Esophagus (tissue), 2 donors: ENCODE results near the gene SLC29A3. TPM values are rescaled to one million over a fixed set of nuclear protein-coding genes. Genes with fewer than 3 reads are reported as not detected.

ENCODE experiments used
- H3K27ac ChIP-seq, 2 donors: one replicate each; pipeline ENCODE4 v1.5.1; 2013; ENCODE audit warnings: low read depth in 2 of 2, mild to moderate bottlenecking in 2 of 2, inconsistent platforms in 1 of 2, low read length in 1 of 2, moderate library complexity in 1 of 2
- H3K27me3 ChIP-seq, 2 donors: one replicate each; pipeline ENCODE4 v1.6.1; 2013; ENCODE audit warnings: low read length in 2 of 2, control low read depth in 1 of 2, mild to moderate bottlenecking in 1 of 2; ENCODE audit not compliant: insufficient read depth in 2 of 2, control insufficient read depth in 1 of 2
- H3K36me3 ChIP-seq, 2 donors: one replicate each; pipeline ENCODE4 v1.6.1; 2013; ENCODE audit warnings: low read length in 1 of 2; ENCODE audit not compliant: control insufficient read depth in 2 of 2, insufficient read depth in 2 of 2
- H3K4me1 ChIP-seq, 2 donors: one replicate each; pipeline ENCODE4 v1.6.1; 2013; ENCODE audit warnings: low read length in 1 of 2; ENCODE audit not compliant: control insufficient read depth in 2 of 2, insufficient read depth in 2 of 2
- H3K4me3 ChIP-seq, 2 donors: one replicate each; pipeline ENCODE4 v1.5.1; 2013; ENCODE audit warnings: low read length in 2 of 2, mild to moderate bottlenecking in 2 of 2, low read depth in 1 of 2, moderate library complexity in 1 of 2
- H3K9me3 ChIP-seq, 2 donors: one replicate each; pipeline ENCODE4 v1.6.1; 2013; ENCODE audit warnings: mild to moderate bottlenecking in 2 of 2, low read depth in 1 of 2, low read length in 1 of 2, moderate library complexity in 1 of 2; ENCODE audit not compliant: control insufficient read depth in 2 of 2, insufficient read depth in 1 of 2
- WGBS, 2 donors: extraction: QIAGEN DNeasy Blood & Tissue Kit; methylation state at CpG; one replicate each; pipeline ENCODE4 v1.1.7; 2013; 5-methylcytosine and 5-hydroxymethylcytosine counted together
- polyA plus RNA-seq, 2 donors: library from polyadenylated mRNA; stranded (reverse); fragments of 200-250 nt; gene quantifications; one replicate each; pipeline ENCODE4 v1.2.3, GENCODE V29; 2013
- donor health status: healthy with polysubstance abuse.
- donor health status: Bipolar disorder and iron deficiency.

SLC29A3 gene
- polyA plus RNA-seq, 2 donors = 1.3 to 1.9 TPM

DNA sequence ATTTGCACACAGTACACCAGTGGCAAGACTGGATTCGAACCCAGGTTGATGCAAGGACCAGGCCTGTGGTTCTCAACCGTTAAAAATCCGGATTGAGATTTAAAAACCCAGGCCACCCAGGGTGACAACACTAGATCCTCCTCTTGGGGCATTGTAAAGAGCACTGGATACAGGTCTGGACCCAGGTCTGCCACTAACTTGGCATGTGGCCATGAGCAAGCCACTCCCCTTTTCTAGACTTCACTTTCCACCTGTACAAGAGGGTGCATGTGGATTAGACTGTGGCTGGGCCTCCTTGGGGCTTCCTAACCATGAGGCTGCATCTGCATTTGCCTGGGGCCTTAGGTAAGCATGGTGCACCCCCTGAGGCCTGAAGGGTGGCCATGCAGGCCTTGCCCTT, 21.7 kb upstream of the SLC29A3 start:
- H3K36me3 ChIP-seq = peaks cover 0 to 28% of the 10 kb centered on the region in 2 donors
- no peaks in the 10 kb centered on the region for H3K9me3 ChIP-seq
- no peaks in the 10 kb centered on the region for H3K27me3 ChIP-seq
- no peak overlapping the region for H3K4me3 ChIP-seq
- peak overlapping the region in 1 of 2 donors; percentile 27 for H3K27ac ChIP-seq
- H3K4me1 ChIP-seq = peaks cover 7 to 29% of the 10 kb centered on the region in 2 donors
- WGBS, 2 donors = 67 to 78% methylated on average over 3 of the region's 3 CpGs

DNA sequence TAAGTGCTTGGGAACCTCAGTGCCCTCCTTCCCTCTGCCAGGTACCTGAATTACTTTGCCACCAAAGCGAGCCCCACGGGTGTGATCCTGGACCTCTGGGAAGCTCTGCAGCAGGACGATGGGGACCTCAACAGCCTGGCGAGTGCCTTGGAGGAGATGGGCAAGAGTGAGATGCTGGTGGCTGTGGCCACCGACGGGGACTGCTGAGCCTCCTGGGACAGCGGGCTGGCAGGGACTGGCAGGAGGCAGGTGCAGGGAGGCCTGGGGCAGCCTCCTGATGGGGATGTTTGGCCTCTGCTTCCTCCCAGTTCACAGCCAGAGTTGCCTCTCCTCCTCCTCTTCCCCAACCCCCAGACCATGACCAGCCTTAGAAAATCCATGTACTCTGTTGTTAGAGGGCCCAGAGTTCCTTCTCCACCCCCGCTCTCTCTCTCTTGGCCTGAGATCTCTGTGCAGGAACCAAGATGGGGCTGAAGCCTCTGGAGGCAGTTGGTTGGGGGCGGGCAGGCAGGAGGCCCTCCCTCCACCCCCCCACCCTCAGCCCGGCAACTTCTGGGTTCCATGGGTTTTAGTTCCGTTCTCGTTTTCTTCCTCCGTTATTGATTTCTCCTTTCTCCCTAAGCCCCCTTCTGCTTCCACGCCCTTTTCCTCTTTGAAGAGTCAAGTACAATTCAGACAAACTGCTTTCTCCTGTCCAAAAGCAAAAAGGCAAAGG, 19.8 kb upstream of the SLC29A3 start:
- Histone ChIP-seq H3K4me3 (no peak overlapping the region), H3K36me3 (peaks cover 0 to 22% of the 10 kb centered on the region in 2 donors), H3K27me3 (no peaks in the 10 kb centered on the region), H3K9me3 (no peaks in the 10 kb centered on the region), H3K27ac (no peak overlapping the region), H3K4me1 (peaks cover 3 to 19% of the 10 kb centered on the region in 2 donors)
- 70 to 76% methylated on average over 14 of the region's 14 CpGs for WGBS, 2 donors

DNA sequence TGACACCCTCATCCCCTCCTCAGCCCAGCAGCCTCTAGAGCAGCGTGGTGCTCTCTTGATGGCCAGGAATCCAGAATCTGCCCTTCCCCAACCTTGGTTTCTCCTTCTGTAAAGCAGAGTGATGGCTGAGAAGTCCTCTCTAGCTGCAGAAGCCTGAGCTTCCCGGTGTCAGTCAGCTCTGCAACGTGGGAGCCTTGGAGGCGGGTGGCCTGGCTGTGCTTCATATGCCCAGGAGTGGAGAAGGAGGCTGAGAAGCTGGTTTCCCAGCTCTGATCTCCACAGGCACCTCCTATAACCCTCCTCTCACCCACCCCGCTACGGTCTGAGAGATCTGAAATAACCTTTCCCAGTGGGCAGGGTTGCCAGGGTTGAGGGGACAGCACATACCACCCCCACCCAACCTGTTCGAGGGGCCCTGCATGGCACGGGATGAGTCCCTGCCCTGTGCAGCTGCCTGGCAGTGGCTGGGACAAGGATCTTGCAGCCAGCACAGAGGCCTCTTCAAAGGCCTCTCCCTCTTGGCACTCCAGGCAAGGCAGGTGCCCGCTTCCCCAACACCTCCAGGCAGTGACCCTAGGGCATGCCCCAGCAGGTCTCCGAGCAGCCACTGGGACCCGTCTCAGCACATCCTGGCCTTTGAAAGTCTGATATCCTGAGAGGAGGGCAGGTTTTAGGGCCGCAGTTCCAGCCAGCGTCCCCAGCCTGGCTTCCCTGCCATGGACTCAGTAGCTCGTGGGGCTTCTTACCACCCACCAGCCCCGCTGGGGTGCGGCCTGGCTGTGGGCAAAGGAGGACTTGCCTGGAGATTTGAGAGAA, 18.3 kb upstream of the SLC29A3 start:
- WGBS, 2 donors = 49 to 69% methylated on average over 16 of the region's 16 CpGs
- Histone ChIP-seq H3K4me3 (no peak overlapping the region), H3K27me3 (no peaks in the 10 kb centered on the region), H3K9me3 (no peaks in the 10 kb centered on the region), H3K27ac (peak overlapping the region; percentile 50 to 74), H3K36me3 (peaks cover 0 to 17% of the 10 kb centered on the region in 2 donors), H3K4me1 (peaks cover 0 to 19% of the 10 kb centered on the region in 2 donors)

DNA sequence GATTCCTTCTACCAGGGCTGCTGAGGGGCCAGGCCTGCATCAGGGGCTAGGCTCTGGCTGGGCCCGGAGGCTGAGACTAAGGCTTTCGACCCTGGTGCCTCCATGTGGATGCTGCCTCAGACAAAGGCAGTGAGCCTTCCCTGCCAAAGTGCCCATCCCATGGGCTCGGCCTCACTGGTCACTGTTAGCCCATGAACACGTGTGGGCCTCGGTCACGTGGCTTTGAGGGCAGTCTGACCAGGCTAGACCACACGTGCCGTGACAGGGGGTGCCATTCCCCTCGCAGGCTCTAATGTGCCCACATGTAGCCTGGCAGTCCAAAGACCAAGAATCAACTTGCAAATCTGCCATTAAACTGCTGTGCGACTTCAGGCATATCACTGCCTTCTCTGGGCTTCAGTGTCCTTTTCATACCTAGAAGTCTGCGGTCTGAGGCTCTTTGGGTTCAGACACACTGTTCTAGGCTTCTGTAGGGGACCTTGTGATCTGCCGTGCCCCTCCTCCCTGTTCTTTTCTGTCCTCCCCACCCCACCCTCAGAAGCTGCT, 17.6 kb upstream of the SLC29A3 start:
- no peaks in the 10 kb centered on the region for H3K27me3 ChIP-seq
- H3K36me3 ChIP-seq = peaks cover 0 to 11% of the 10 kb centered on the region in 2 donors
- peaks cover 0 to 16% of the 10 kb centered on the region in 2 donors for H3K4me1 ChIP-seq
- peak overlapping the region in 1 of 2 donors; percentile 53 for H3K27ac ChIP-seq
- 68 to 84% methylated on average over 12 of the region's 12 CpGs for WGBS, 2 donors
- H3K4me3 ChIP-seq = no peak overlapping the region
- H3K9me3 ChIP-seq = no peaks in the 10 kb centered on the region

DNA sequence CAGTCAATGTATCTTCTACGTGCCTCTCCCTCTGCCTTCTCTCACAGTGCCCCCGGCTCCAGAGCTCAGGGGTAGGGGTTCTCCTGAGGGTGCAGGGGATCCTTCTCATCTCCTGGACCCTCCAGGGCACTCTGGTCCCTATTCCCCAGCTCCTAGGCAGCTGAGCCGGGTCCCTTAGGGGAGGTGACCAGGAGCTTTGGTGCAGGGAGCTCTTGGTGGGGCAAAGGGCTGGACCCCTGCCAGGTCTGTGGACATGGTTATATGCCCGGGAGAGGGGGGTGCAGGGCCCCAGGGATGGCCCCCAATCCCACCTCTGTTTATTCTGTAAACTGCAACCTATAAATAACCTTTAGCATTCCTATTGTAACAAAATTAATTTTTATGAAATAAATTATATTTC, 16.6 kb upstream of the SLC29A3 start:
- Histone ChIP-seq H3K36me3 (peaks cover 0 to 6% of the 10 kb centered on the region in 2 donors), H3K4me1 (peaks cover 0 to 13% of the 10 kb centered on the region in 2 donors), H3K27ac (no peak overlapping the region), H3K27me3 (no peaks in the 10 kb centered on the region), H3K4me3 (no peak overlapping the region), H3K9me3 (no peaks in the 10 kb centered on the region)
- WGBS, 2 donors = 58 to 66% methylated on average over 4 of the region's 4 CpGs

DNA sequence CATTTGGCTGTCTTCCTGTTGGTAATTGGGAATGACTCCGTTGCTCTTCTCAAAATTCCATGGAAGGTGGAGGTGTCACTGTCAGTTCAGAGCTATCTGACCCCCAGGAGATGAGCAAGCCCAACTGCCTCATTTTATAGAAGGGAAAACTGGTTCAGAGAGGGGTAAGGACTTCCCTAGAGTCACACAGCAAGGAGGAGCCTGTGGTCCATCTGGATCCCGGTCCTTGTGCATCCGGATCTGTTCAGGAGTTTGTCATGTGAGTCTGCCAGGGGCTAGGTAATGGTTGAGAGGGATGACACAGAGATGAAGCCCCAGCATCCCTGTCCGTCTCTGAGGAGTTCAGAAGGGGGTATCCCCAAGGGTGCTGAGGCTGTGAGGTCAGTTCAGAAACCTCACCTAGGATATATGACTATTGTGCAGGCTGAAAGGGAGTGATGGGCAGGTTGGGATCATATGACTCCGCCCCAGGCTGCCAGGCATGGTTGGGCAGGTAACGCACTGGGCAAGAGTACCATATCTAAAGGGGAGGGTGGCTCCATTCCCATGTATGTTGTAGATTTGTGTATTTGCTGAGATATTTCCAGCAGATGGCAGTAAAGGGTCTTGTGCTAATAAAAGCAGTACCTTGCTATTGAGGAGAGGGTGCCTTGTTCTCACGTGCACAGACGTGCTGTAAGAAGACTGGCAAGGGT, 16.0 kb upstream of the SLC29A3 start:
- Histone ChIP-seq H3K4me3 (no peak overlapping the region), H3K27me3 (no peaks in the 10 kb centered on the region), H3K4me1 (peaks cover 0 to 13% of the 10 kb centered on the region in 2 donors), H3K36me3 (peaks cover 0 to 2% of the 10 kb centered on the region in 2 donors), H3K9me3 (no peaks in the 10 kb centered on the region), H3K27ac (no peak overlapping the region)
- 38 to 51% methylated on average over 8 of the region's 8 CpGs for WGBS, 2 donors

DNA sequence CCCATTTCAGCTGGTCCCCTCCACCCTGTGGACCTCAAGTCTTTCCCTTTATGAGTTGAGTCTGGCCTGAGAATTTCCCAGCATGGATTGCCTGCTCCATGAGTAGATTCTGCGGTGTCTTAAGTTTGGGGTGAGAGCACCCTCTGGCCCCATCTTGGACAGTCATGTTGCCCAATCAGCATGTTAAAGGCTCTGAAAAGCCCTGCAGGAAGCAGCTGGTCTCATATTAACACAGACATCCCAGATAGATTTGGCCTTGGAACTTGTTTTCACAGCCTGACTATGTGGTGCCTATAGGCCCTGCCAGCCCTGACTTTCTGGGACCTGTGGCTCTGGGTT, 15.5 kb upstream of the SLC29A3 start:
- 53 to 69% methylated on average over 1 of the region's 1 CpG for WGBS, 2 donors
- Histone ChIP-seq H3K4me3 (no peak overlapping the region), H3K4me1 (peaks cover 0 to 13% of the 10 kb centered on the region in 2 donors), H3K27ac (no peak overlapping the region), H3K9me3 (no peaks in the 10 kb centered on the region), H3K27me3 (no peaks in the 10 kb centered on the region), H3K36me3 (no peaks in the 10 kb centered on the region)

DNA sequence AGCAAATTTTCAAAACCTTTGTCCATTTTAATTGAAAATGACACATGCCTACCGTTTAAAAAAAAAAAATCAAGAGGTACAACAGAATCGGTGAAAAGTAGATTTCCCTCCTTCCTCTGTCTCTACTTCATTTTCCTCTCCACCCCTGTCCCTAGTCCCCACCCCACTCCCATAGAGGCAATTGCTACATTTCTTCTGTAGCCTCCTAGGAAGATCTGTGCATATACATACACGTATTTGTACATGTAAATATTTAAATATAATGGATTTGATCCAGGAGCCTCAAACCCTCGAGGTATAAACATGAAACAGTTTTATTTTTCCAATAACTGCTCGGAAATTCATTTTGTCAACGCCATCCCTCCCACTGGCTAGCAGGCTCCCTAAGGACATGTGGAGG, 14.1 kb upstream of the SLC29A3 start:
- H3K9me3 ChIP-seq = no peaks in the 10 kb centered on the region
- H3K4me1 ChIP-seq = peaks cover 0 to 13% of the 10 kb centered on the region in 2 donors
- H3K36me3 ChIP-seq = no peaks in the 10 kb centered on the region
- H3K27ac ChIP-seq = no peak overlapping the region
- H3K4me3 ChIP-seq = no peak overlapping the region
- H3K27me3 ChIP-seq = no peaks in the 10 kb centered on the region
- 58 to 60% methylated on average over 6 of the region's 6 CpGs for WGBS, 2 donors

DNA sequence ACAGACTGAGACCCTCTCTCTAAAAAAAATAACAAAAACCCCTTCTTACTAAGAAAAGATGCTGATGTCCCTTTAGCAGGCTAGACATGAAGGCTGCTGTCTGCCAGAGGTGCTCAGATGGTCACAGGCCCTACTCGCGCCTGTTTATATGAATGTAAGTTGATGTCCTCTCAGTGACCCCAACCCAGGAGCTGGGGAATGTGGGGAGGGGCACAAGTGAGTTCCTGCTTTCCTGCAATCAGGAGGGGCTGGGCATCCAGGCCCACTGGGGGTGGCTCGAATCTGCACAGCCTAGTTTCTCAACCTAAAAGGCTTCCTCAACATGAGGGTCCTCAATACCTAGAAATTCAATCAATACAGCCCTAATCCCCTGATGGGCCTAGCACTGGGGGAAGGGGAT, 12.1 kb upstream of the SLC29A3 start:
- Histone ChIP-seq H3K27ac (no peak overlapping the region), H3K36me3 (no peaks in the 10 kb centered on the region), H3K4me1 (no peaks in the 10 kb centered on the region), H3K9me3 (no peaks in the 10 kb centered on the region), H3K27me3 (no peaks in the 10 kb centered on the region), H3K4me3 (no peak overlapping the region)
- 82 to 87% methylated on average over 3 of the region's 3 CpGs for WGBS, 2 donors
